Measurements from ENCODE around the gene CMPK1.

DNA sequence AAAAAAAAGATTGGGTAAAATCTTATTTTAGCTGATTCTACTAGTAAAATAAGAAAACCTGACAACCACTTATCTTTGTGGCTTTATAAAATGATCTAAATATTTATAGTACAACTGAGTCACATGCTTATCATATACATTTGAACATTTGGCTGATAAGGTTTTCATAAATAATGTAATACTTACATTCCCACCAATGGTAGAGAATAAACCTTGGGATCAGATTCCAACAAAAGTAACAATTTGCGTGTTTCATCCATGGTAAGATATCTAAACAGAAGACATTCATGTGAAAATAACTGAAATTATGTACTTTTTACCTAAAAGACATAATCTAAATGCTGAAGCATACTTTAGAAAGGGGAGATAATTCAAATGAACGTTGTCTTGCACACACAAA, 38.0 kb upstream of the CMPK1 start:
- TF ChIP-seq, protein P1, sequence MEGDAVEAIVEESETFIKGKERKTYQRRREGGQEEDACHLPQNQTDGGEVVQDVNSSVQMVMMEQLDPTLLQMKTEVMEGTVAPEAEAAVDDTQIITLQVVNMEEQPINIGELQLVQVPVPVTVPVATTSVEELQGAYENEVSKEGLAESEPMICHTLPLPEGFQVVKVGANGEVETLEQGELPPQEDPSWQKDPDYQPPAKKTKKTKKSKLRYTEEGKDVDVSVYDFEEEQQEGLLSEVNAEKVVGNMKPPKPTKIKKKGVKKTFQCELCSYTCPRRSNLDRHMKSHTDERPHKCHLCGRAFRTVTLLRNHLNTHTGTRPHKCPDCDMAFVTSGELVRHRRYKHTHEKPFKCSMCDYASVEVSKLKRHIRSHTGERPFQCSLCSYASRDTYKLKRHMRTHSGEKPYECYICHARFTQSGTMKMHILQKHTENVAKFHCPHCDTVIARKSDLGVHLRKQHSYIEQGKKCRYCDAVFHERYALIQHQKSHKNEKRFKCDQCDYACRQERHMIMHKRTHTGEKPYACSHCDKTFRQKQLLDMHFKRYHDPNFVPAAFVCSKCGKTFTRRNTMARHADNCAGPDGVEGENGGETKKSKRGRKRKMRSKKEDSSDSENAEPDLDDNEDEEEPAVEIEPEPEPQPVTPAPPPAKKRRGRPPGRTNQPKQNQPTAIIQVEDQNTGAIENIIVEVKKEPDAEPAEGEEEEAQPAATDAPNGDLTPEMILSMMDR (conservative IDR thresholded peaks at IDR 0.05 in 1 of 2, IDR thresholded peaks at IDR 0.05 in 1 of 2; ENCODE audit: low read depth in 1 of 2, low read length in 2 of 2), result no peak
- TF ChIP-seq EZH2 (IDR thresholded peaks at IDR 0.05; ENCODE audit: low read length, missing control alignments), result no peak
